RPMI7951 (cell line): ENCODE results near the gene GAP43. TPM values are rescaled to one million over a fixed set of nuclear protein-coding genes. Genes with fewer than 3 reads are reported as not detected.

ENCODE experiments used
- DNase-seq: peaks from one replicate; pipeline ENCODE4 v3.0.0-alpha.2; 2012; ENCODE audit warnings: low read depth
- total RNA-seq: library from RNA; depleted of rRNA; stranded (reverse); fragments of >200 nt; shearing (Covaris generic); gene quantifications from 2 replicates; pipeline ENCODE4 v1.2.3, GENCODE V29; 2014

GAP43 gene
- total RNA-seq, 1 experiment from 2014 or later, result 0.12 TPM

DNA sequence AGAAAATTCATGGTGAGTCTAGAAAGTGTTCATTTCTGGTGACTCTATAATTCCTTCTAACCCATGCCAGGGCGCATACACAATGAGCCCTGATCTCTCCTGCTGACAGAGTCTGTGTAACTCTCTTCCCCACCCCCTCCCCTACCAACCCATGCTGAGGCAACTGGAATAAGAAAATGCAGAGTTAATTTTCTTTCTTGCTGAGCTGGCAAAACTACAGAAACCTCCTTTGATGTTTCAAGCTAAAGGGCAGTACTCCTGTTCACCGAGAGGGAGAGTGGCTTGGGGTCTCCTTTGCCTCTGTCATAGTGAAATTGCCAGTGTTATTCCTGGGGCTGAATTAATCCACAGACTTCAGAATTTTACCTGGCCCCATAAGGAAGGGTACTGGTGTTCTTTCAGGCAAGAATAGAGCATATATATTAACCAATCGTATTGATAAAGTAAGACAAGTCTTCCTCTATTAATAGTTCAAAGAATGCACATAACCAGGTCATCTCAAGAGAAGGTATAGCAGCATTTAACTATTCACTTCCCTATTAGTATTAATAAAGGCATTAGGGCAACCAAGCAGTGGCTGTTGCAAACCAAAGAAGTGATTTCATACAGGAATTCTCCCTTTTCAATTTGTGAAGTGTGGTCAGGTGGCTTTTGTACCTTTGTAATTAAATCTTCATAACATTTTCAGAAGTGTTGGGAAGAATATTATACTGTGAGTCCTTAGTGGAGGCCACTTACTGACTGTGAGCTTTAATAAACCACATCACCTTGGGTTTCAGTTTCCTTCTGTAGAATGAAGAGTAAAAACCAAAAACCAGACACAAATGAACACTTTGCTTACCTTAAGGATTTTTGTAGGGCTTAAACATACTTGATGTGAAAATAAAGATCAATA is 4.1 kb downstream of the GAP43 start:
- no peak for DNase-seq

DNA sequence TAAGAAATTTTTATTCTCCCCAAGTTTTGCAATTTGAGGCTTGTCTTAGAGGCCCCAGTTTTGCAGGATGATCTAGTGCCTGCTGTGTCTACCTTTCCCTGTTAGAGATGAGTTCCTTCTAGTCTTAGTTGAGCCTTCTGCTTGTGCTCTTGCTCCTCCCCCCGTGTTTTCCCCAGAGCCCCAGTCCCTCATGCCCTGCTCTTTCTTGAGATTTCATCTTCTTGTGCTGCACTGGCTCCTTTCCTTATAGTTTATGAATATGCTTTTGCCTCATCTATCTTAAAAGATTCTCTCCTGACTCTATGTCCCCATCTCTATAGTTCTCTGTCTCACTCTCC is 4.7 kb downstream of the GAP43 start:
- no peak for DNase-seq

DNA sequence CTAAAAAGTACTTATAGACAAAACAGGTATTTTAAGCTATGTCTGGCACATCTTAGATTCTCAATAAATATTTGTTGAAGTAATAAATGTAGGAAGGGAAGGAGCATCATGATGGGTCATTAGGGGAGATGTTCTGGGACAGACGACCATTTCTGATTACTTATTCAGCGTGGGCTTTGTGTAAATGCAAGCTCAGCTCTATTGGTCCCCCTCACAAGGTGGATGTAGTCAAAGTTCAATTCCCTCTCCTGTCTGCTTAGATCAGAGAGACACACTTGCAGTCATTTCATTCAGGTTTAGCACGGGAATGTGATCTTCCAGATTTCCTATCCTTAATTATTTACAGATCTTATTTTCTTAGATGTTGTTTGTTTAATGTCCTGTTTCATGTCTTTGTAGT is 7.5 kb downstream of the GAP43 start:
- no peak for DNase-seq

DNA sequence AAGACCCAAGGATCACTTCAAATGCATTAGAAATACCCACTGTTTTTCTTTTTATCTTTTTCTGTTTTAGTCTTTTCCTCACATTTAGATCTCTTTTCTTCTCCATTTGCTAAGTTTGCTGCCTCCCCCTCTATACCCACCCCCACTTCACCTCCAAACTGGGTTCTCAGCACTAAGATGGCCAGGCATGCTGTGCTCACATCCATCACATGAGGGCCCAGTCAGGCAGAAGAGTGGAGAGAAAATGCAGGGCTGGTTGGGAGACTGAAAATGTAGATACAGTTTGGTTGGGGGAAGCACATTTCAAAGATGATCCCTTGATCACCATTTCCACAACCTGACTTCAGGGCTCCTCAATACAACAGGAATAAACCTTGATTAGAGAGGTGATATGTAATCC is 8.7 kb downstream of the GAP43 start:
- DNase-seq, result no peak

DNA sequence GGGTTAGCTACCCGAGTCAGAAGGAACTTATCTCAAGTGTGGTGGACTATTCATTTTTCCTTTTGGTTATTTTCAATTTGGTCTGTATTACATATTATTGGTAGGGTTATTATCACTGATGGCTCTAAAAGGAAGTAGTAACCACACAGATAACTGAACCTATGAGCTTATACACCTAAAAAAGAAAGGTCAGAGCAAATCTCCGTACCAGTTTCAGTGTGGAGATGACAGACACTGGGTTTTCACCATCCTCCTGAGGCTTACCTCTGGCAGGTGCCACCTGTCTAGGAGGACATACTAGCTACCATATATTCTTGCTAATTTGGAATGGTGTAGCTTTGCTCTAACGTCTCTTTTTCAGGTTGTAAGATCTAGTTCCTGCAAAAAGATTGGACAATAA is 10.2 kb downstream of the GAP43 start:
- no peak for DNase-seq

DNA sequence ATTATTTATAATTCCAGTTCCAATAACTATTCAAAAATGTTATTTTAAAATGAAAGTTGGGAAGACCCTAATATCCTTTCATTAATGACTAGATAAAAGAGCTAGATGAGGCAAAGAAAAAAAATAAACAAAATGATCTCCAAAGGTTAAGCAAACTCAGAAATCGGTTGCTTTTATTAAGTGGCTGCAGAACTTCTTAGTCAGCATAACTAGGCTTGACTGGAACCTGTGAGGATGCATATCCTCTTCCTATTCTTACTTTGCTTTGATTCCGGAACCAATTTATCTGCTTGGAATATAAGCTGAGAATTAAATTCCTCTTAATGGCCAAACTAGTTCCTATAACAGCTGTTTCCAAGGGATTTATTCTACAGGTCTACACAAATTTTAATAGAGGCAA is 10.7 kb downstream of the GAP43 start:
- DNase-seq, result no peak

DNA sequence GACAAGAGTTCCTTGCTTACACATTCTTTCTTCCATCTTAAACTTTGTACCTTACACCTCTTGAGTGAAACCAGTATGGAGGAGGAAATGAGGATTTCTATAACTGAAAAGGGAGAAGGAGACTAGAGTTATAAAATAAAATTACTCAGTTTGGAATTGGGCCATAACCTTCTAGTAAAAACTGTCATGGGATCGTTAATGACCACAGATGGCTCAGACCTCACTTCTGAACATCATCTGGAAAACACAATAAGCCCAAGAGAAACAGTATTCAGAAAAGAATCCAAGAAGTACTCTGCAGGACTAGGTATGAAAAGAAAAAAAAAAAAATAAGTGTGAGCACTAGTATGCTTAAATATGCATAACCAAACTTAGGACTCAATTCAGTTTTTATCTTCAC is 12.1 kb downstream of the GAP43 start:
- DNase-seq, result no peak

DNA sequence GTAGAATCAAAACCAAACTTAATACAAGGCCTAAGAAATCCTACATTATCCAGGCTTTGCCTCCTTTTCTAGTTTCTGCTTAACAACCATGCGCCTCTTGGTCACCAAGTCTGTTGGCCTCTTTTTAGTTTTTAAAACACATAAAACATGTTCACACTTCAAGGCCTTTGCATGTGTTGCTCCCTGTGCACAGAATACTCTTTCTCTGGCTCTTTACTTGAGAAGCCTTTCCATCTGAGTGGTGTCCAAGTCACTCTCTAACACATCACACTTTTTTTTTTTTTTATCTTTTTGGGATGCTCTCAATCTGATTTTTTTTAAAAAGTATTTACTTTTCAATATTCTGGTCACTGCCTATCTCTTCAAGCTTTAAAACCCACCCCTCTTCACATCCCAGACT is 14.9 kb downstream of the GAP43 start:
- DNase-seq, result no peak

DNA sequence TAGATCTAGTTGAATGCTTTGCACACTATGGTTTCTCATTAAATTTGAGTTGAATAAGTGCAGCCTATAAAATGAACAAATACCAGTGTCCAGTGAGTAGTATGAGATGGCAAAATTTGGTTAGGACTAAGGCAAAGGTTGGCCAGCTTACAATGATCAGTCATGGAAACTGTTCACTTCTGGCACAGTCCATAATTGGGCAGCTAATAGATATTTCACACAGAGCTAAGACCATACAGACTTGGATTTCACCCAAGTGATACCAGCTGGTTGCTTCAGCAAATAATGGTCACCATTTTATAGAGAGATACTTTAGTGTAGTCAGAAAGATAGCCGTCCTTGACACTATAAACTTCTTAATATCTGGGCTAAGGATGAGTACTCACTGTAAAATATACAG is 15.7 kb downstream of the GAP43 start:
- no peak for DNase-seq

DNA sequence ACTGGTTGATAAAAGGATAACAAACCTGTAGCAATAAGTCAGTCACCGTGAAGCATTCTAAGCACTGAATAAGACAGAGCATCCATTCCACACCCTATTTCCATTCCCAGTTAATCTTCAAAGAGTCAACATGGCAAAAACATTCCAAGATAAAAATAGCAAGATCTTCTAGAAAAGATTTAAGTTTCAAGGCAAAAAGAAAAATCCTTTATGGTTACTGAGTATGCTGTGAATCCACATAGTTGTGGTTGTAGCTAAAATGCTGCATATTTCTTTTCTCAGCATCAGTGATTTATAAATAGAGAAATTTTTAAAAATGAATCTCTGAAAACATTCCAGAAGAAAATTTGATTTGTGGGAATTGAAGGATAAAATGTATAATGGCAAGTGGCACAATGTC is 21.1 kb downstream of the GAP43 start:
- DNase-seq, result no peak

DNA sequence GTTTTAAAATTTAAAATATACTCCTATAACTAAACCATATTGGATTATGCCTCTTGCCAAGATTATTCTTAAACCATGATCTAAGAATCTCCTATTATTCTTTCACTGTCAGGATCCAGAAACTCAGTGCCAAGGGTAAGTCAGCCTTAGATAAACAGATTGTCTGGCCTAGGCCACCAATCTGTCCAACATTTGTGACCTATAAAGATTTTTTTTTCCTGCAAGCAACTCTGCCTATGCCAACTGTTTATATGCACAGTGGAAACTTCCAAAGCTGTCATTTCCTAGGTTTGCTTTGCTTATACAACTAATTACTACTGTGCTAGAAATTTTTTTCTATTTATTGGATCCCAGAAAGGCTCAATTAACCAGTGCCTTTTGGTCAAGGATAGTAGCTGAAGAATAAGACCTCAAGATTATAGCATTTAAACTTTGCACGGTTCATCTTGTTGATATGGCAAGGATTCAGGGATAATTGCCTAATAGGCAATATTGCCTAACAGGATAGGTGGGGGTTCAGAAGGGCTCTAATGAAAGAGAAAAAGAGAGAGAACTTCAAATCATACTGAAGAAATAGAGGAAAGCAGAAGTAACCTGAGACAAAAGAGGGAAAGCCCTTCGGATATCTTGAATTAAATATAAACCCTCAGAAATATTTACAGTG is 22.8 kb downstream of the GAP43 start:
- no peak for DNase-seq

DNA sequence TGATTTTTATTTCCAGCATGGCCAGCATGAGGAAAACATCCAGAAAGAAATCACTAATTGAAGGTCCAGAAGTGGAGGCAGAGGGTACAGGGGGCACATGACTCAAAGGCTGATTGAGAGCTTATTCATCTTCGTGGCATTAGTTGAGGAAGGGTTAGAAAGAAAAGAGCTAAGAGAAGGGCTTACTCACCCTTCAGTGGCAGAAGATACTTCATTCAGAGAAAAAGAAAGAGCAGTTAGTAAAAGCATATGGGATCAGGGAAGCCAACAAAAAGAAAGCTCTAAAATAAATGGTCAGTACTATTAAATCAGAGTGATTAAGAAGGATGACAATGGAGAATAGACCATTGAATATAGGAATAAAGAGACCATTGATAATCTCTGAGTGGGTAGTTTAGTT is 25.2 kb downstream of the GAP43 start:
- DNase-seq, result peak; percentile 55

DNA sequence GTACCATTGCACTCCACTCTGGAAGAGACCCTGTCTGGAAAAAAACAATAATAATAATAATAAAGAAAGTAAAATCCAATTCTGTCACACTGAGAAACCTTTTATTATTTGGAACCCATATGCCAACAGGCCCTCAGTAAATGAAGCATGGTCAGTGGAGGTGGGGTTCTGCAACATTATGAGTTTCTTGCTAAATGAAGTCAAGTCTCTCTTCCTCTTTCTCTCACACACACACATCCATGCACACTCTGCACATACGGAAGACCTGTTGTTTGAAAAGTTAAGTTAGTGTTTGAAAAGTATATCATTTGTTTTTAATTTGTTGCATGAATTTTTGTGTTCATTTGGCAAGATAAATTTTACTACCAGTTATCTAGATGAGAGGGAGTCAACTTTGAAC is 27.8 kb downstream of the GAP43 start:
- DNase-seq, result no peak

DNA sequence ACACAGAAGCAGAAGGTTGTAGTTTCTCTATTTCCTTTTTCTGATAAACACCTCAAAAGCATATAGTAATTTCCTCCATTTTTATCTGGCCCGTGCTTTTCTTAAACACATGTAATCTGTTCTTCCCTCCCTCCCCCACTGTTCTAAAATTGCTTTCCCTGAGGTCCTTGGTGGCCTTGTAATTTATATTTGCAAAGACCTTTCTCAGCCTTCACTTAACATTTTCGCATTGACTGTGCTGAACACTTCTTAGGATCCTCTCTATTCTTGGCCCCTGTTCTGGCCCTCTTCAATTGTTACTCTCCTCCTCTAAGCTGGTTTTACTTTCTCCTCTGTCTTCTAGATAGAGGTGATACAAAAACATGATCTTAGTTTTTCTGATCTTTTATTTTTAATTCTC is 28.3 kb downstream of the GAP43 start:
- DNase-seq, result no peak

DNA sequence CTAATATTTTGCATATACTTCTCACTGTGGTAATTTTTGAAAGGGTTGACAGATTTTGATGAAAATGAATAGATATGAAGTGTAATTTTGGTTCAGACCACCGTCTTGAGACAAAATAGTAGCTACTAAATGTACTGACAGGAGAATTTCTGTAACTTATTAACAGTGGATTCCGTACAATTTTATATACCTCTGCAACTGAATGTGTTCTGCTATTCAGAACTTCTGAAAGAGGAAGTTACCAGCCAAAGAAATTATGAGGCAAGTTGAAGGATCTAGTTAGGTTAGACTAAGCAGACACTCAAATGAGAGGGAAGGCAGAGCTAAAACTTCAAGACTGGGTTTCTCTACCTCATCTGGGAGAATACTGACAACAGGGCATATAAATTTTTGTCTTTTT is 29.4 kb downstream of the GAP43 start:
- no peak for DNase-seq

DNA sequence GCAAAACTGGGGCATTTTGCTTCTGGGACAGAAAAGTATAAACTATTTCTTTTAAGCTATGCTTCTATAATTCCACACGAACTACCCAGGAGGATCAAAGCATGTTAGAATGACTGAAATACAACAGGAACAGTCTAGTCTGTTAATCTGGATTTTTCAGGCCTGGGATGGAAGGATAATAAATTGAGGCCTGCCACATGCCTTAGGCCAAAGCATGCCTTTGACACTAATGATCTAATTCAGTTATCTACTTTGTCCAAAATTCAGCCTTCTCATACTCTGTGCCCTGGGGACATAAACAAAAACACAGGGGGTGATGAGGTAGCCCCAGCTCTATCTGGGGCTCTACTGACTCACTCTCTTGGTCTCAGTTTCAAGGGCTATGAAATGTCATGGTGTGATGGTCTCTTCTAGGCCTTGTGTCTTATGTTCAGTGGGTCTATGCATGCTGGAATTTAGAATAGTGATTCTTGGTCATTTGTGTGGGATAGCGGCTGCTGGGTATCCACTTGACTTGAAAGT is 32.5 kb downstream of the GAP43 start:
- DNase-seq, result peak; percentile 61

DNA sequence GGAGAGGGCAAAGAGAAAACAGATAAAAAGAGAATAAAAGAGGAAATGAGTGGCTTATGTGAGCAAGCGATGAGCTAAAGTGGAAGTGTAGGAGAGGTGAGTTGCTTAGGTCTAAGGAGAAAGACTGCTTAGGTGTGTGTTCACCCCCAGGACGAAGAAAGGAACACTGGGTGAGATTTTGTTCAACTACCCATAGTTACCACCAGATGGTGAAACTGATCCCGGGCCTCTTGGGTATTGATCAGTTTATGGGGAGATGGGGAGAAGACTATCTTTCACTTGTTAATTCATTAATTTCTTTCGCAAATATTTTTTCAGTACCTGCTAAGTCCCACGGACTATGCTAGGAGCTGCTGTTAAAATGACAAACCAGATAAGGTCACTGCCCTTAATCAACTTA is 33.9 kb downstream of the GAP43 start:
- no peak for DNase-seq

DNA sequence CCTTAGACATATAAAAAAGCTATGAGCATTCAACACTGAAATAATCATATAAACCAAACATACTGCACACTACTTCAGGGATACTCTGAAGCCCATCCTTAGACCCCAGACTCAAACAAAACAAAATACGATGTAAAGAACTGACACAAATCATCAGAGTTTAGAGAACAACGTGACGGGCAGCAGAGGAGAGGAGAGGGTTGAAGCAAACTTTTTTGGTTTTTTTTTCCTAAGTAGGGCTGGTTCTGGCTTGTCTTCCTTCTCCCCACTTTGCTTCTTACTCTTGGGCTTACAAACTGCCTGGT is 34.7 kb downstream of the GAP43 start:
- no peak for DNase-seq

DNA sequence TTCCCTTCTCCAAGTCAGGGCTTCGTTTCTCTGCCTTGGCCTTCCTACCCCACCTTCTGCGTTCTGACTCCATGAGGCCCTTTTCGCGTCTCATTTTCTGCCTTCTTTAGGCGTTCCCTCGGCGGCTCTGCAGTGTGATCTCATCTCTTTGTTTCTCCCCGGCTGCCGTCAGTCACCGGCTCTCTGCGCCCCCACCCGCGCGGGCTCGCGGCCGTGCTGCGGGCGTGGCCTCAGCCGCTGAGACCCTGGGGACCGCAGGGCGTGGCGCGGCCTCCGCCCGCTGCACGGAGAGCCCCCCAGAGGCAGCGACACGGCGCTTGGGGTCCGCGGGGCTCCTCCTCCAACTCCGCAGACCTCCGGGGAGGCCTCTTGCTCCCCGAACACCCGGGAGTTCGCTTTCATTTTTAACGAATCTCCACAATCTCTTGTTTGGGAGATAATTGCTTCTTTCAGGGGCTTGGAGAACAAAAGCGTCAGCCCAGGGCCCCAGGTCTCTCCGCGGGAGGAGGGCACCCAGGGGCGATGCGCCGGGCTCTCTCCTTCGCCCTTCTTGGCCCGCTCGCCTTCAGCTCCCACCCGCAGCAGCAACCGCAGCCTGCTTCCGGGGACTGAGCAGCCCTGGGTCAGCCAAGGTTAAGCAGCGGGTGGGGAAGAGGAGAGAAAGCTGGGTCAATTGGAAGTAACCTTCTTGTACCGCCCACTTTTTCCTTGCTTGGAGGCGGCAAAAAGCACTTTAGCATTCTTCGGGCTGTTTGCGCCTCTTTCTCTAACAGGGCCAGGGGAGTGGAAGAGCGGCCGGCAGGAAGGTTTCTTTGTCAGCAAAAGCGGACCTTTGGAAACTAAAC is 35.2 kb downstream of the GAP43 start:
- peak; percentile 88 for DNase-seq

DNA sequence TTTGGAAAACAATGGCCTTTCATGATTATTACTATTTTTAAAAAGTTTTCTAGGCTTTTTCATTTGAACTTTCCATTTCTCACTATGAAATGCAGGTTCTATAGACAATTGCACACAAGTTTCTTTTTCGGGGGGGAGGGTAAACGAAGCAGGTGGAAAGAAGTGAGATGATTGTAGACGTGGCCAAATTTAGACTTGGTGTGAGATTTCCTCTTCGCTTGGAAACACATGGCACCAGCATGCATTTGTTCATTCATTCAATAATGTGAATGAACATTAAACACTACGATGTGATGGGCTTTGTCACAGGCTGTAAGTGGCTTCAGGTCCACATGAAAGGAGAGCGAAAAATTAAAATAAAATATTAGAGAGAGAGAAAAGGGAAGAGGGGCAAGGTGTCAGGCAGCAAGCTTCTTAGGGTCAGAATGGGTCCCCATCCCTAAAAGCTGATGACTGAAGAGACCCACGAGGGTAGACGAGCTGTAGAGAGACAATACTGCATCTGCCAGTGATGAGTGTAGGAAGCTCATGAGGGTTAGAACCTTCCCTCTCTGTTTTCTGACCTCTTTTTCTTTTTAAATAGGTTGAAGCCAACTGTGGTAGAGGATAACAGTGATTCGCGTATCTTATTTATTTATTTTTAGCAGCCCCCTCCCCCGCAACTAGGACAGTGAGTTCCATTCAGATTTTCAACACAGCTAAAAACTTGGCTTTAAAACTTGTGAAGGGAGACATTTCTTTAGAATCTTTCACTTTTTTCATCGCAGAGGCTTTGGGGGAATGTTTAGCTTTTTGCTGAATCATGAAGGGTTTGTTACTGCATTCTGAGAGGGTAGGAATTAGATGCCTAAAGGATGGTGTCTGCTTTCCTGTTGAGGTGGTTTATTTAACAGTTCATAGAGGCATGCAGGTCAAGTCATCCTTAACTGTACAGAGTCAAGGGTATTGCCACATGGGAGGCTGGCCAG is 36.2 kb downstream of the GAP43 start:
- no peak for DNase-seq

DNA sequence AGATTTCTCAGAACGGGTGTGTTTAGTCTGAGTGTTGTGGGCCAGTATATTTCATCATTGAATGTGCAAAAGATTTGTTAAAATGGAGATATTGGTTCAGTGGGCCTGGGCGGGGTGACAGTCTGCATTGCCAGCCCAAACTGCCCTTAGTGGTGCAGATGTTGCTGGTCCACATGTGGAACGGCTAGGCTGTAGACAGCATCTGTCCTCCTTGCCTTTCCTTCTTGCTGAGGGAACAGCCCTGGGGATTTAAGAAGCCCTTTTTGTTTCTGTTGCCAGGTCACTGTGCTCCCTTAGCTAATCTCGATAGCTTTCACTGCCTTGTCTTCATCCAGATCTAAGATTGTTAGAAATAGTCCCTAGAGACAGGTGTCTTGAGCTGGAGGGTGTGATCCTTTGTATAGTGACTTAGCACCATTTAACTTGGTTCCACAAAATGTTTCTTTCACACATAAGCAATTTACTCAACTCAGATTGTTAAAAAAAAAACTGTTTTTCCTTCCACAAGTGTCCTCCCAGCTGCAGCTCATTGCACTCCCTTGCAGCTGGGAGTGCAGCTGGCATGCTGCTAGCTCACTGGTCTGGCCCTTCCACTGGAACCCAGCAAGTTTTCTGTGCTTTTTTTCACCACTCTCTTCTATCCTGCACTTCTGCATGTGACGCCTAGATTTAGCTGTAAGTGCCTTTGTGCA is 37.5 kb downstream of the GAP43 start:
- DNase-seq, result no peak
